H1 (cell line): Measurements from ENCODE around the gene RHOXF2.
"Not testable (repeated sequence)": the region's sequence is repeated elsewhere in the genome, so short reads cannot be mapped to it uniquely, and the experiment has no call there.

Experiments
- CTCF ChIP-seq, 3 experiments: IDR thresholded peaks; 1 replicate in 2 of 3; 2 replicates in 1 of 3; pipeline versions ENCODE4 v1.5.1 to v1.6.1; 2011; ENCODE audit warnings: low read length in 3 of 3, mild to moderate bottlenecking in 3 of 3, inconsistent platforms in 2 of 3, low read depth in 1 of 3, moderate library complexity in 1 of 3; ENCODE audit not compliant: insufficient read depth in 1 of 3; ENCODE audit errors: control extremely low read depth in 1 of 3
- EP300 ChIP-seq, 2 experiments: IDR thresholded peaks; 1 replicate in 1 of 2; 2 replicates in 1 of 2; pipeline ENCODE4 v1.6.1; 2011 to 2012; ENCODE audit warnings: low read depth in 2 of 2, low read length in 2 of 2, mild to moderate bottlenecking in 2 of 2, borderline replicate concordance in 1 of 2, inconsistent platforms in 1 of 2, moderate library complexity in 1 of 2
- SP1 ChIP-seq: IDR thresholded peaks from 2 replicates; pipeline ENCODE4 v1.6.1; 2011; ENCODE audit warnings: low read depth, low read length
- USF2 ChIP-seq: IDR thresholded peaks from 2 replicates; pipeline ENCODE4 v1.6.1; 2011; ENCODE audit warnings: low read length, improper control_type of control experiment

- TF ChIP-seq USF2; CTCF (IDR thresholded peaks at IDR 0.05; ENCODE audit: control extremely low read depth in 1 of 3, insufficient read depth in 1 of 3, low read depth in 1 of 3, low read length in 3 of 3); EP300 (IDR thresholded peaks at IDR 0.05; ENCODE audit: borderline replicate concordance in 1 of 2, low read depth in 2 of 2, low read length in 2 of 2); SP1: not testable (repeated sequence)
Observed at GRCh38 chrX:120196626-120197283, 38.3 kb downstream of the RHOXF2 start.
